Muscle of leg (tissue), 11 donors: ENCODE results near the gene CACNG5. TPM values are rescaled to one million over a fixed set of nuclear protein-coding genes. Genes with fewer than 3 reads are reported as not detected.

Experiments
- DNase-seq: peaks from one replicate; pipeline ENCODE4 v3.0.0; 2013
- H3K27ac ChIP-seq: one replicate; pipeline ENCODE4 v1.5.1; 2013; ENCODE audit warnings: mild to moderate bottlenecking, low read length, control low read depth
- H3K27me3 ChIP-seq: one replicate; pipeline ENCODE4 v1.6.1; 2013; ENCODE audit warnings: low read length; ENCODE audit not compliant: control insufficient read depth, insufficient read depth
- H3K36me3 ChIP-seq: one replicate; pipeline ENCODE4 v1.6.1; 2013; ENCODE audit warnings: low read length; ENCODE audit not compliant: control insufficient read depth, insufficient read depth
- H3K4me1 ChIP-seq: one replicate; pipeline ENCODE4 v1.6.1; 2013; ENCODE audit warnings: low read length; ENCODE audit not compliant: control insufficient read depth, insufficient read depth
- H3K4me3 ChIP-seq: one replicate; pipeline ENCODE4 v1.5.1; 2013; ENCODE audit warnings: low read length, control low read depth
- H3K9me3 ChIP-seq: replicated peaks from 2 replicates; pipeline ENCODE4 v1.6.1; 2013; ENCODE audit warnings: low read depth, low read length; ENCODE audit not compliant: control insufficient read depth
- WGBS: methylation state at CpG from one replicate; pipeline ENCODE4 v1.1.5; 2013; ENCODE audit warnings: missing lambda C conversion rate; ENCODE audit not compliant: insufficient coverage; 5-methylcytosine and 5-hydroxymethylcytosine counted together
- polyA plus RNA-seq, 8 donors: library from polyadenylated mRNA; unstranded; fragments of 120-200 nt; gene quantifications; one replicate each; pipeline versions ENCODE4 v1.2.1 to v1.2.3, GENCODE V29; 2013; ENCODE audit warnings: inconsistent platforms in 1 of 8, low replicate concordance in 1 of 8; ENCODE audit not compliant: insufficient read length in 8 of 8, insufficient read depth in 1 of 8
- total RNA-seq: library from RNA; stranded (reverse); fragments of 120-200 nt; gene quantifications from one replicate; pipeline ENCODE4 v1.2.4, GENCODE V29; 2013

The CACNG5 gene
- total and polyA plus RNA-seq, 9 donors: not detected

GRCh38 chr17:66836063-66837005 is 1.4 kb downstream of the CACNG5 start:
- Histone ChIP-seq H3K27ac (no peak overlapping the region), H3K9me3 (no peaks in the 10 kb centered on the region), H3K4me1 (no peaks in the 10 kb centered on the region), H3K27me3 (peaks cover 46% of the 10 kb centered on the region), H3K36me3 (no peaks in the 10 kb centered on the region), H3K4me3 (no peak overlapping the region)
- no peak for DNase-seq
- WGBS: 71% methylated on average over 9 of the region's 11 CpGs

DNA sequence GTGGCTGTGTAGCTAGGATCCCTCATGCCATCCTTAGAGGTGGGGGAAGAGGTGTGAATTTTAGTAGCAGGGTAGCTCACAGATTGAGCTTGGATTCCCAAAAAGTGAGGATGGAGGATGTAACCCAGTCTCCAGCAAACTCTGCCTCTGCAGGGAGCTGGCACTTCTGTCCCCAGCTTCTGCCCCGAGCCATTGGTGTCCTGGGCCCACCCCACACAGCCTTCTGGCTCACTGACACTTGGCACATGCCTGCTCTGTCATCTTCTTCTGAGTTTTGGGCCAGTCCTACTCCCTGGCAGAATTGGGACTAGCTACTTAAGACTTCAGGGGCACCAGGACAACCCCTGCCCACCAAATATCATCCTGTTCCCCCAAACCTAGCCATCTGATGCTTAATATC is 2.3 kb downstream of the CACNG5 start:
- Histone ChIP-seq H3K4me3 (no peak overlapping the region), H3K27ac (no peak overlapping the region), H3K27me3 (peaks cover 41% of the 10 kb centered on the region), H3K4me1 (no peaks in the 10 kb centered on the region), H3K9me3 (no peaks in the 10 kb centered on the region), H3K36me3 (no peaks in the 10 kb centered on the region)
- WGBS: 93% methylated on average over 1 of the region's 1 CpG
- DNase-seq: no peak

GRCh38 chr17:66837885-66838665 is 3.2 kb downstream of the CACNG5 start:
- DNase-seq: no peak
- WGBS: 67% methylated on average over 10 of the region's 11 CpGs
- H3K4me1 ChIP-seq: no peaks in the 10 kb centered on the region
- no peak overlapping the region for H3K4me3 ChIP-seq
- no peaks in the 10 kb centered on the region for H3K36me3 ChIP-seq
- no peaks in the 10 kb centered on the region for H3K9me3 ChIP-seq
- H3K27me3 ChIP-seq: peaks cover 40% of the 10 kb centered on the region
- no peak overlapping the region for H3K27ac ChIP-seq

DNA sequence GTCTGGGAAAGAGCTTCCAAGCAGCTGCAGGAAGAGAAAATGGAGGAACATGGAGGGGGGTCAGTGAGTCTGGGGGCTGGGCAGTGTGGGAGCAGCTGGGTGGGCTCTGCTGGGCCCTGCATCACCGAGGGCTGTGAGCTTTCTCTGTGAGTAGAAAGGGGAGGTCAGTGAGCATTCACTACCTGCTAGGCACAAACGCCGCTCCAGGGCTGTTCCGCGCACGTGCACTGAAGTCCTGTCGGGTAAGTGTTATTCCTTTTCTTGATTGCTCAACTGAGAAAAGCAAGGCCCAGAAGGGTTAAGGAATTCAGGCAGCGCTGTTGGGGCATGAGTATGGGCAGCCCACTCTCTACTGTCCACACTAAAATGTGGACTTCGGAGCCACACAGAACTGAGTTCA is 4.7 kb downstream of the CACNG5 start:
- 79% methylated on average over 7 of the region's 9 CpGs for WGBS
- Histone ChIP-seq H3K36me3 (no peaks in the 10 kb centered on the region), H3K27me3 (peaks cover 30% of the 10 kb centered on the region), H3K4me1 (no peaks in the 10 kb centered on the region), H3K4me3 (no peak overlapping the region), H3K27ac (no peak overlapping the region), H3K9me3 (no peaks in the 10 kb centered on the region)
- DNase-seq: no peak

DNA sequence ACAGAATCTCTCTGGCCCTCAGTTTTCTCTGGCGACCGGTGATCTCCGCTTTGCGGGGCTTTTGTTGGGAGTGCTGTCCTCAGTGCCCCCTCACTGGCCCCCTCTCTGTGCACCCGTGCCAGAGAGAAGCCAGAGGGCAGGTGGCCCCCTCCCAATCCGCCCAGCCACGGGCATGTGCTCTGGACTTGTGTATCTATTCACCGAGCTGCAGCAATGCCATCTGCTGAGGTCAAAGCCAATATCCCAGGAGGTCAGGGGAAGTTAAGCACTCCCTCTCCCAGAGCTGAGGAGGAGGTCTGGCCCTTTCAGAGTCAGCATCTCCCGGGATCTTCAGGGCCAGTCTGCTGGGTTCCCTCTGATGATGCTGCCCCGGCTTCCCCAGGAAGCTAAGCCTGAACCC is 5.1 kb downstream of the CACNG5 start:
- WGBS: 76% methylated on average over 6 of the region's 10 CpGs
- Histone ChIP-seq H3K36me3 (no peaks in the 10 kb centered on the region), H3K27me3 (peaks cover 26% of the 10 kb centered on the region), H3K4me1 (no peaks in the 10 kb centered on the region), H3K9me3 (no peaks in the 10 kb centered on the region), H3K27ac (no peak overlapping the region), H3K4me3 (no peak overlapping the region)
- DNase-seq: no peak

DNA sequence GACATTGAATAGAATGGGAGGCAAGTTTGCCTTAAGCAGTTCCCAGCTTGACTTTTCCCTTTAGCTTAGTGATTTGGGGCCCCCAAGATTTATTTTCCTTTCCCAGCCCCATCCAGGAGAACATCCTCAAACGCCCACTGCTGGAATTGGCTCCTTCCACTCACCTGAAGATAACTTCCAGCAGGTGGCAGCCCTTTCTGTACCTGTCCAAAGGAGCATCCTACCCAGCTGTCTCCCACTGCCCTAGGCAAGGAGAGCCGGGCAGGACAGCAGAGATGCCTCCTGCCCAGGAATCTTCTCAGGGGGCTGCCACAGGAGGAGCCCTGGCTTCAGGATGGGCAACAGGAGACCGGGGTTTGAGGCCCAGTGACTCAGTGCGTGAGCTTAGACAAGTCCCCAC is 6.4 kb downstream of the CACNG5 start:
- Histone ChIP-seq H3K4me1 (no peaks in the 10 kb centered on the region), H3K27ac (no peak overlapping the region), H3K9me3 (no peaks in the 10 kb centered on the region), H3K36me3 (no peaks in the 10 kb centered on the region), H3K27me3 (peaks cover 13% of the 10 kb centered on the region), H3K4me3 (no peak overlapping the region)
- WGBS: 51% methylated on average over 2 of the region's 4 CpGs
- no peak for DNase-seq

- Histone ChIP-seq H3K4me1 (no peaks in the 10 kb centered on the region), H3K4me3 (no peak overlapping the region), H3K9me3 (no peaks in the 10 kb centered on the region), H3K27ac (no peak overlapping the region), H3K36me3 (no peaks in the 10 kb centered on the region), H3K27me3 (peaks cover 9% of the 10 kb centered on the region)
- WGBS: no CpG with 5 or more reads among the region's 4 CpGs
- no peak for DNase-seq
Measured at GRCh38 chr17:66841744-66842143, 6.8 kb downstream of the CACNG5 start.

GRCh38 chr17:66842505-66842904 is 7.6 kb downstream of the CACNG5 start:
- no peak overlapping the region for H3K4me3 ChIP-seq
- DNase-seq: no peak
- H3K36me3 ChIP-seq: no peaks in the 10 kb centered on the region
- no peaks in the 10 kb centered on the region for H3K9me3 ChIP-seq
- no peak overlapping the region for H3K27ac ChIP-seq
- H3K27me3 ChIP-seq: peaks cover 6% of the 10 kb centered on the region
- WGBS: 91% methylated on average over 5 of the region's 5 CpGs
- H3K4me1 ChIP-seq: no peaks in the 10 kb centered on the region

GRCh38 chr17:66842959-66843358 is 8.0 kb downstream of the CACNG5 start:
- DNase-seq: no peak
- H3K4me3 ChIP-seq: no peak overlapping the region
- H3K27me3 ChIP-seq: peaks cover 6% of the 10 kb centered on the region
- H3K36me3 ChIP-seq: no peaks in the 10 kb centered on the region
- H3K4me1 ChIP-seq: no peaks in the 10 kb centered on the region
- no peaks in the 10 kb centered on the region for H3K9me3 ChIP-seq
- H3K27ac ChIP-seq: no peak overlapping the region
- whole genome bisulfite sequencing: 100% methylated on average over 1 of the region's 3 CpGs

GRCh38 chr17:66843627-66844026 is 8.7 kb downstream of the CACNG5 start:
- Histone ChIP-seq H3K4me1 (no peaks in the 10 kb centered on the region), H3K9me3 (no peaks in the 10 kb centered on the region), H3K27ac (no peak overlapping the region), H3K36me3 (no peaks in the 10 kb centered on the region), H3K27me3 (peaks cover 5% of the 10 kb centered on the region), H3K4me3 (no peak overlapping the region)
- WGBS: 82% methylated on average over 4 of the region's 4 CpGs
- no peak for DNase-seq
